ENCODE data around the gene EXT2. TPM values are rescaled to one million over a fixed set of nuclear protein-coding genes. Genes with fewer than 3 reads are reported as not detected.

EXT2 gene
- total and polyA plus RNA-seq, 10 of the 15 experiments (the other 5 are each of a cell fraction or from before 2014, with no cell fraction given) = 3.8 to 31.4 (median 17.9) TPM

DNA sequence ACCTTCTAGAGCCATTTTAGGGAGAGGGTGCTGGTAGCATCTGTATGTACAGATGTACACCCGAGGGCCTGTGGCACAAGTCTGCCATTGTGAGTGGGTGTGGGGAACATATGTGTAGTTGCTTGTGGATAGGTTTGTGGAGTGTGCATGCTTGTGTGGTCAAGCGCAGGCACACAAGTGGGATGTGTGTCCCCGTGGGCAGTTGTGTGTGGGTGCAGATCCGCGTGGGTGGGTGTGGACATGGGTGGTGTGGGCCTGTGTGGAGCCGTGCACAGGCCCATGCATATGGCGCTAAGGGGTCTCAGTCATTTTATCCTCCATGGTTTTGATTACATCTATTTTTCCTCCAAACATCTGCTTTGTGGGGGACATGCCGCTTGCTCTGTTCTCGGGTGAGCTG is 185.7 kb downstream of the EXT2 start:
- RAD21 ChIA-PET (ENCODE audit: unreplicated experiment) = no interaction called here
- no peak for ATAC-seq

More for the DNA sequence above, 185.7 kb downstream of the EXT2 start:
- POLR2A ChIA-PET = no interaction called here
- intact Hi-C loops (cut with micrococcal nuclease; ENCODE audit: unreplicated experiment) (loop anchor here (10.0 kb wide), 1 partner anchor 634 kb away; no protein-coding TSS in a partner anchor), in situ Hi-C loops (cut with MboI) (loop anchor here (10.0 kb wide), 1 partner anchor 344 kb away; no protein-coding TSS in a partner anchor)
- Histone ChIP-seq H3K36me3 (ENCODE audit: control insufficient read depth in 2 of 2, insufficient read depth in 2 of 2, low read length in 1 of 2) (no peaks in the 10 kb centered on the region), H2AFZ (ENCODE audit: control insufficient read depth, low read depth, low read length) (no peak overlapping the region), H3K9me3 (replicated peaks; ENCODE audit: control insufficient read depth, insufficient read depth, low read length) (no peaks in the 10 kb centered on the region), H4K20me1 (ENCODE audit: control insufficient read depth, insufficient read depth) (no peaks in the 10 kb centered on the region), H3K79me2 (ENCODE audit: control insufficient read depth, insufficient read depth, low read length) (no peaks in the 10 kb centered on the region), H3K4me3 (no peak overlapping the region), H3K4me2 (ENCODE audit: control insufficient read depth, insufficient read depth) (no peak overlapping the region), H3K27me3 (replicated peaks in 1 of 2; ENCODE audit: control insufficient read depth in 2 of 2, insufficient read depth in 2 of 2, low read length in 1 of 2) (no peaks in the 10 kb centered on the region; a peak in 1 of 4 replicates), H3K9ac (ENCODE audit: control insufficient read depth, insufficient read depth, low read length) (no peak overlapping the region), H3K27ac (ENCODE audit: control insufficient read depth, insufficient read depth) (no peak overlapping the region), H3K4me1 (ENCODE audit: control insufficient read depth, insufficient read depth, low read length) (no peaks in the 10 kb centered on the region)
- DNase-seq (ENCODE audit: low read depth, low spot score) = no peak
- BruUV-seq (replicated peaks) = no TSS peak
- CTCF ChIA-PET = no interaction called here
- WGBS (ENCODE audit: insufficient coverage, insufficient replicate concordance, low lambda C conversion rate, missing lambda C conversion rate) = 38% methylated on average over 9 of the region's 9 CpGs
- SMC1A ChIA-PET (ENCODE audit: uncharacterized antibody, unreplicated experiment) = no interaction called here
- TF ChIP-seq, protein P1, sequence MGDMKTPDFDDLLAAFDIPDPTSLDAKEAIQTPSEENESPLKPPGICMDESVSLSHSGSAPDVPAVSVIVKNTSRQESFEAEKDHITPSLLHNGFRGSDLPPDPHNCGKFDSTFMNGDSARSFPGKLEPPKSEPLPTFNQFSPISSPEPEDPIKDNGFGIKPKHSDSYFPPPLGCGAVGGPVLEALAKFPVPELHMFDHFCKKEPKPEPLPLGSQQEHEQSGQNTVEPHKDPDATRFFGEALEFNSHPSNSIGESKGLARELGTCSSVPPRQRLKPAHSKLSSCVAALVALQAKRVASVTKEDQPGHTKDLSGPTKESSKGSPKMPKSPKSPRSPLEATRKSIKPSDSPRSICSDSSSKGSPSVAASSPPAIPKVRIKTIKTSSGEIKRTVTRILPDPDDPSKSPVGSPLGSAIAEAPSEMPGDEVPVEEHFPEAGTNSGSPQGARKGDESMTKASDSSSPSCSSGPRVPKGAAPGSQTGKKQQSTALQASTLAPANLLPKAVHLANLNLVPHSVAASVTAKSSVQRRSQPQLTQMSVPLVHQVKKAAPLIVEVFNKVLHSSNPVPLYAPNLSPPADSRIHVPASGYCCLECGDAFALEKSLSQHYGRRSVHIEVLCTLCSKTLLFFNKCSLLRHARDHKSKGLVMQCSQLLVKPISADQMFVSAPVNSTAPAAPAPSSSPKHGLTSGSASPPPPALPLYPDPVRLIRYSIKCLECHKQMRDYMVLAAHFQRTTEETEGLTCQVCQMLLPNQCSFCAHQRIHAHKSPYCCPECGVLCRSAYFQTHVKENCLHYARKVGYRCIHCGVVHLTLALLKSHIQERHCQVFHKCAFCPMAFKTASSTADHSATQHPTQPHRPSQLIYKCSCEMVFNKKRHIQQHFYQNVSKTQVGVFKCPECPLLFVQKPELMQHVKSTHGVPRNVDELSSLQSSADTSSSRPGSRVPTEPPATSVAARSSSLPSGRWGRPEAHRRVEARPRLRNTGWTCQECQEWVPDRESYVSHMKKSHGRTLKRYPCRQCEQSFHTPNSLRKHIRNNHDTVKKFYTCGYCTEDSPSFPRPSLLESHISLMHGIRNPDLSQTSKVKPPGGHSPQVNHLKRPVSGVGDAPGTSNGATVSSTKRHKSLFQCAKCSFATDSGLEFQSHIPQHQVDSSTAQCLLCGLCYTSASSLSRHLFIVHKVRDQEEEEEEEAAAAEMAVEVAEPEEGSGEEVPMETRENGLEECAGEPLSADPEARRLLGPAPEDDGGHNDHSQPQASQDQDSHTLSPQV (IDR thresholded peaks at IDR 0.05) = no peak
- TF ChIP-seq HCFC1 (IDR thresholded peaks at IDR 0.05; ENCODE audit: low read length) (no peak), FOS (IDR thresholded peaks at IDR 0.05; ENCODE audit: borderline replicate concordance, extremely low read depth, insufficient read length) (no peak), ASH2L (IDR thresholded peaks at IDR 0.05; ENCODE audit: borderline replicate concordance, low read depth) (no peak), TARDBP (IDR thresholded peaks at IDR 0.05; ENCODE audit: borderline replicate concordance) (no peak), IRF4 (IDR thresholded peaks at IDR 0.05; ENCODE audit: low read depth, low read length) (no peak), FOXM1 (IDR thresholded peaks at IDR 0.05; ENCODE audit: low read depth, low read length) (no peak), STAT3 (IDR thresholded peaks at IDR 0.05; ENCODE audit: low read depth, low read length) (no peak), IKZF1 (conservative IDR thresholded peaks at IDR 0.05) (no peak)
- TF ChIP-seq, protein P2, sequence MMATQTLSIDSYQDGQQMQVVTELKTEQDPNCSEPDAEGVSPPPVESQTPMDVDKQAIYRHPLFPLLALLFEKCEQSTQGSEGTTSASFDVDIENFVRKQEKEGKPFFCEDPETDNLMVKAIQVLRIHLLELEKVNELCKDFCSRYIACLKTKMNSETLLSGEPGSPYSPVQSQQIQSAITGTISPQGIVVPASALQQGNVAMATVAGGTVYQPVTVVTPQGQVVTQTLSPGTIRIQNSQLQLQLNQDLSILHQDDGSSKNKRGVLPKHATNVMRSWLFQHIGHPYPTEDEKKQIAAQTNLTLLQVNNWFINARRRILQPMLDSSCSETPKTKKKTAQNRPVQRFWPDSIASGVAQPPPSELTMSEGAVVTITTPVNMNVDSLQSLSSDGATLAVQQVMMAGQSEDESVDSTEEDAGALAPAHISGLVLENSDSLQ (IDR thresholded peaks at IDR 0.05) = no peak
- no peak for FAIRE-seq

All from GM12878 (cell line).